Activated CD4-positive, alpha-beta T cell treated with anti-CD3 and anti-CD28 coated beads, Interleukin-2, amount 10 ng/mL, durations not matched to agents 7 days and 5 days (primary cell): Measurements from ENCODE around the gene DOK4. TPM values are rescaled to one million over a fixed set of nuclear protein-coding genes. Genes with fewer than 3 reads are reported as not detected.
A peak's percentile ranks its signal among the peaks of the same experiment; 100 is the strongest.

ENCODE experiments used
- CTCF ChIA-PET: fragments of 350-600 bp; sonication (Branson Sonifier 250); formaldehyde crosslinking; loops from one replicate; lab custom pipeline; 2021; ENCODE audit warnings: antibody characterized with exemption; lab: Charles Lee
- POLR2A ChIA-PET: fragments of 350-600 bp; sonication (Branson Sonifier 250); formaldehyde crosslinking; loops from one replicate; lab custom pipeline; 2021; ENCODE audit warnings: antibody characterized with exemption; lab: Charles Lee
- DNase-seq: peaks from one replicate; pipeline ENCODE4 v3.0.0-alpha.2; 2020
- H3K27ac Mint-ChIP-seq: one replicate; pipeline ENCODE4 v1.8.0; 2021; ENCODE audit warnings: mild to moderate bottlenecking, moderate library complexity, mixed read lengths
- H3K27me3 Mint-ChIP-seq: one replicate; pipeline ENCODE4 v1.8.0; 2021; ENCODE audit warnings: mixed read lengths
- H3K36me3 Mint-ChIP-seq: one replicate; pipeline ENCODE4 v1.8.0; 2021; ENCODE audit warnings: low read depth, mixed read lengths
- H3K4me1 Mint-ChIP-seq: one replicate; pipeline ENCODE4 v1.8.0; 2021; ENCODE audit warnings: mixed read lengths
- H3K4me3 Mint-ChIP-seq: one replicate; pipeline ENCODE4 v1.8.0; 2021; ENCODE audit warnings: mild to moderate bottlenecking, moderate library complexity, mixed read lengths
- H3K9me3 Mint-ChIP-seq: one replicate; pipeline ENCODE4 v1.8.0; 2021; ENCODE audit warnings: mixed read lengths
- total RNA-seq, 2 experiments: library from RNA; stranded (reverse); gene quantifications; one replicate each; pipeline ENCODE4 v1.2.3, GENCODE V29; 2021

Gene DOK4
- total RNA-seq, 2 experiments from 2014 or later: 2.3 to 2.7 TPM

DNA sequence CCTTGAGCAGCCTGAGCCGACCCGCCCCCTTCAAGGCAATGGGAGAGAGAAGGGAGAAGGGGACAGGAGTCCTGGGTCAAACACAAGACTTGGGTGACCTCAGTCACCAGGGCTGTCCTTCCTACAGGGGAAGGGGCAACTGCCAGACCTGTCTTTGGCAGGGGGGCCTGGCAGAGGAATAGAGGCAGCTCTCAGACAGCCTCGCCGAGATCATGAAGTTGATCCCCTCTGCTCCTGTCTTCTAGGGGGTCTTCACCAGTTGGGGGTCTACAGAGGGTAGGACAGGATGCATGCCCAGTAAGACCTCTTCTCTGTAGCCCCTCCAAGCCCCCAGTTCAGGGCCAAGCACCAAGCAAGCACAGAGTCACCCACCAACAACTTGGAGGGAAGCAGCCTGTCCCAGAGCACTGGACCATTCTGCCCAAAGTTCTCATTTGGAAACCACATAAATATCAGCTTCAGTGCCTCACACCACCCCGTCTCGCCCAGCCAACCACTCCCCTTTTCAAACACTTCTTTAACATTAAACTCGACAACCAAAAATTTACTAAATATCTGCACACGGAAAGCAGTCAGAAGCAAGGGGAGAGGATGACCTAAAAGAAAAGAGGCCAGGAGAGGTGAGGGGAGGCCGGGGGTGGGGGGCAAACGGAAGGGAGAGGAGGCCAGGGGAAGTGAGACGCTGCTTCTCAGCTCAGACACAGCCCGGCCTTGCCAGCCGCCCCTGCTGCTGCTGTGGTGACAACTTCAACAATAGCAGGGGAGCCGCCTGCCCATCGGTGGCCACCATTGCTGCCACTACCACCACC, 7.7 kb downstream of the DOK4 start:
- no peak overlapping the region for H3K27ac Mint-ChIP-seq
- ChIA-PET CTCF (interaction anchor here (1.0 to 3.2 kb wide), 5 partner anchors 8 to 41 kb away, joined by 3 to 9 read pairs (median 5); partner anchors contain the start of genes DOK4 and POLR2C), POLR2A (no interaction called here)

DNA sequence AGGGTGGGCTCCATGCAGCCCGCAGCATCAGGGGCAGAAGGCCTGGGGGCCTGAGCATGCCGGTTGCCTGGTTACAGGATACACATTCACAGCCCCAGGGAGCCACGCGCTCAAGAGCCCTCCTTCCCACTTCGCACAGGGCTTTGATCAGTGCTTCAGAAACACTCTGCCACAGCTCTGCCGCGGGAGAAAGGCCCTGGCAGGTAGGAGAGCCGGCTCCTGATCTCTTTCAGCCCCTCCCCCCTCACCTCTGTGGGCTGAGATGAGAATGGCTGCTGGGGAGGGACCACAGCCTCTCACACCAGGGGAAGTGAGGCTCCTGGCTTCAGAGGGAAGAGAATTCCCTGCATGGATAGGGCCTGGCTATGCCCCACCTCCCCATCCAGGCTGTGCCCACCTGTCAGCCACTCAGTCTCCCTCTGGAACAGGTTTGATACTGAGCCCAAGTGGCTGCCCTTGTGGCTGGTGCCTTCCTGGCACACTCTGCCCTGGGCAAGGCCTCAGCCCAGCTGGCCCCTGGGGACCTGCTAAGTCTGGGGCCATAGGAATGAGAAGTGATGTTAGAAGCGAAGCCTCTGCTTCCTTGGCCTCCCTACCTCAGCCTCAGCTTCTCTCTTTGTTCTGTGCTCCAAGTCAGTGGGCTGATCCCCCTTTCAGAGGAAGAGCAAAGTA, 8.6 kb downstream of the DOK4 start:
- ChIA-PET POLR2A (no interaction called here), CTCF (interaction anchor here (1.2 to 3.2 kb wide), 3 partner anchors 9 to 43 kb away, joined by 4 to 9 read pairs (median 4); partner anchors contain the start of genes DOK4 and POLR2C)
- H3K9me3 Mint-ChIP-seq: no peaks in the 10 kb centered on the region
- H3K27me3 Mint-ChIP-seq: no peaks in the 10 kb centered on the region
- H3K27ac Mint-ChIP-seq: no peak overlapping the region
- no peak for DNase-seq
- H3K36me3 Mint-ChIP-seq: no peaks in the 10 kb centered on the region
- H3K4me1 Mint-ChIP-seq: peaks cover 18% of the 10 kb centered on the region
- no peak overlapping the region for H3K4me3 Mint-ChIP-seq

More for the DNA sequence above, 7.7 kb downstream of the DOK4 start:
- no peaks in the 10 kb centered on the region for H3K36me3 Mint-ChIP-seq
- H3K27me3 Mint-ChIP-seq: no peaks in the 10 kb centered on the region
- peaks cover 18% of the 10 kb centered on the region for H3K4me1 Mint-ChIP-seq
- H3K4me3 Mint-ChIP-seq: no peak overlapping the region
- no peak for DNase-seq
- H3K9me3 Mint-ChIP-seq: no peaks in the 10 kb centered on the region

GRCh38 chr16:57476546-57477410, 9.5 kb downstream of the DOK4 start:
- DNase-seq: no peak
- peaks cover 24% of the 10 kb centered on the region for H3K4me1 Mint-ChIP-seq
- no peaks in the 10 kb centered on the region for H3K9me3 Mint-ChIP-seq
- no peak overlapping the region for H3K4me3 Mint-ChIP-seq
- H3K27me3 Mint-ChIP-seq: no peaks in the 10 kb centered on the region
- H3K27ac Mint-ChIP-seq: peak overlapping the region; percentile 73
- POLR2A ChIA-PET: no interaction called here
- CTCF ChIA-PET: interaction anchor here (1.2 to 3.2 kb wide), 4 partner anchors 9 to 43 kb away, joined by 4 to 9 read pairs (median 6); partner anchors contain the start of genes DOK4 and POLR2C
- H3K36me3 Mint-ChIP-seq: peaks cover 4% of the 10 kb centered on the region

DNA sequence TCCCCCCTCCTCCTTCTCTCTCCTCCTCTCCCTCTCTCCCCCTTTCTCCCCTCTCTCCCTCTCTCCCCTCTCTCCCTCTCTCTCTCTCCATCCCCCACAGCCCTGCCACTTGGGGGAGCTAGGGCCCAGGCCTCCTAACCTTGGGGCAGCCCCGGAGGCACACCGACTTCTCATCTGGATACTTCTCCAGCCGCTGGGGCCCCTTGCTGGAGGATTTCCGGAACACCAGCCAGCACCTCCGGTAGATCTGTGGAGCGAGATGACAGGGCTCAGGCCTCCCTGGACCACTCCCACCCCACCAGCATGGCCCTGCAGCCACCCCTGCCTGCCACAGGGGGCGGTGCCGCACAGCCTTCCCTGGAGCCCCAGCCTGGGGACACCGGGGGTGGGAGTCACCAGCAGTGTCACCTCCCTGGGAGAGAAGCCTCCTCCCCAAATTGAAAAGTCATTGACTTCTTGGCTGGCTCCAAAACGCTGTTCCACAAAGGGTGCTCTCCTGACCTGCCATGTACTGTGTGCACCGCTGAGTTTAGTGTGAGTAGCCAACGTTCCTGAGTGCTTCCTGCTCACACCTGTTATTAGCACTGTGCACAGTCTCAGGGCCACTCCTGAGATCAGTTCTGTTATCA, 10.5 kb downstream of the DOK4 start:
- Mint-ChIP-seq H3K27me3 (no peaks in the 10 kb centered on the region), H3K4me1 (peaks cover 24% of the 10 kb centered on the region), H3K36me3 (peaks cover 10% of the 10 kb centered on the region), H3K4me3 (no peak overlapping the region), H3K27ac (peak overlapping the region; percentile 20), H3K9me3 (no peaks in the 10 kb centered on the region)
- ChIA-PET CTCF (interaction anchor here (0.6 to 2.1 kb wide), 8 partner anchors 10 to 59 kb away, joined by 3 to 20 read pairs (median 4); partner anchors contain the start of genes DOK4 and POLR2C), POLR2A (no interaction called here)
- DNase-seq: peak; percentile 85

DNA sequence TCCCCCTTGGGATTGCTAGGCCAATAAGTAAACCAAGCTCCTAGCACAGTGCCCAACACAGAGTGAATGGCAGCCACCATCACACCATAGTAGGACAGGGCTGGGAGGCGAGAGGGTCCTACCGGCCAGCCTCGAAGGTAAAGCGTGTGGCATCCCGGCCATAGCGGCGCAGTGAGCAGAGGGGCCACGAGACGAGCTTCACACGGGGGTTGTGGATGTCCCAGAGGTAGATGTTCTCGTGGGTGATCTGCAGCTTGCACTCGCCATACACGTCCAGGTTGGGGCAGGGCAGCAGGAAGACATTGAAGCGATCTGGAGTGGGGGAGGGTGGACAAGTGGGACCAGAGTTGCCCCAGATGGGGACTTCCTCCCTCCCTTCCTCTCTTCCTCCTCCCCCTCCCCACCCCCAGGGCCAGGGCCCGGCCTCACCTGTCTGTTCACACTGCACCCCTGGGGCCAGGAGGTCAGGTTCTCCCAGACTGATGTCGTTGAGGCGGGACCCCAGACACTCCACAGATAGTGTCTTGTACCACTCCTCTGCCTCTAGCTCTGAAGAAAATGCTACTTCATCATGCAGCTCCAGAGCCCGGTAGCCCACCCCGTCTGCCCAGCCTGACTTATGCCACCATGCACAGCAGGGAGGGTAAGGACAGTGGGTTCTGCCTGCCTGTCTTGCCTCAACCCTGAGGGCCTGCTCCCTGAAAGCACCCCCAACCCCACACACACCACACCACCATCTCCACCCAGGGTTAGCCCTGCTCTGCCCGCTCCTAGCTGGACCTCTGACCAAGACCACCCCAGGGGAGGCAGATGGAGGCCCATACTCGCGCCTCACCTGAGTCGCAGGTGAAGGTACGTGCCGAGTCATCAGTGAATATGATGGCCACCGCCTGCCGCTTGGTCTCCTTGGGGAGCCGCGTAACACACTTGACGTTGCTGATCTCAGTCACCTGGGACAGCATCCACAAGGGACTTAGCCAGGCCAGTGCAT, 11.3 kb downstream of the DOK4 start:
- DNase-seq: no peak
- ChIA-PET CTCF (interaction anchor here (0.6 to 2.1 kb wide), 6 partner anchors 11 to 58 kb away, joined by 3 to 20 read pairs (median 4); partner anchors contain the start of genes DOK4 and POLR2C), POLR2A (no interaction called here)
- H3K4me1 Mint-ChIP-seq: peaks cover 24% of the 10 kb centered on the region
- H3K9me3 Mint-ChIP-seq: no peaks in the 10 kb centered on the region
- H3K27me3 Mint-ChIP-seq: no peaks in the 10 kb centered on the region
- peaks cover 16% of the 10 kb centered on the region for H3K36me3 Mint-ChIP-seq
- H3K27ac Mint-ChIP-seq: peak overlapping the region; percentile 13
- no peak overlapping the region for H3K4me3 Mint-ChIP-seq

DNA sequence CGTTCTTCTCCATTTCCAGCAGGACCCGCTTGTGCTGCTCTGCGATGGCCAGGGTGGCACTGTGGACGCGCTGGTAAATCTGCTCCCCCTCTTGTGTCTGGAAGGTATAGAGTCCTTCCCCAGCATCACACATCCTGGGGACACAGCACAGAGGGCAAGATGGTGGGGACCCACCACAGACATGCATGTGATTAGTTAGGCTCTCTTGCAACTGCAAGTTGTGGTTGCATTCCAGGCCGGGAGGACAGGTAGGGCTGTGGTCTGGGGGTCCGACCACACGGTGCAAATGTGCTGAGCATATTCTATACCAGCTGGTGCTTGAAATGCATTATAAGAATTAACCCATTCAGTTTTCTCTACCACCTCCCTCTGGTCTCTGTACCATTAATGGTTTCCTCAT, 12.4 kb downstream of the DOK4 start:
- Mint-ChIP-seq H3K9me3 (no peaks in the 10 kb centered on the region), H3K4me3 (no peak overlapping the region), H3K36me3 (peaks cover 21% of the 10 kb centered on the region), H3K4me1 (peaks cover 24% of the 10 kb centered on the region), H3K27me3 (no peaks in the 10 kb centered on the region), H3K27ac (peak overlapping the region; percentile 38)
- CTCF ChIA-PET: interaction anchor here (1.9 kb wide), 1 partner anchor 12 kb away, joined by 20 read pairs; the partner anchor contains the start of gene POLR2C
- DNase-seq: no peak
- POLR2A ChIA-PET: no interaction called here

DNA sequence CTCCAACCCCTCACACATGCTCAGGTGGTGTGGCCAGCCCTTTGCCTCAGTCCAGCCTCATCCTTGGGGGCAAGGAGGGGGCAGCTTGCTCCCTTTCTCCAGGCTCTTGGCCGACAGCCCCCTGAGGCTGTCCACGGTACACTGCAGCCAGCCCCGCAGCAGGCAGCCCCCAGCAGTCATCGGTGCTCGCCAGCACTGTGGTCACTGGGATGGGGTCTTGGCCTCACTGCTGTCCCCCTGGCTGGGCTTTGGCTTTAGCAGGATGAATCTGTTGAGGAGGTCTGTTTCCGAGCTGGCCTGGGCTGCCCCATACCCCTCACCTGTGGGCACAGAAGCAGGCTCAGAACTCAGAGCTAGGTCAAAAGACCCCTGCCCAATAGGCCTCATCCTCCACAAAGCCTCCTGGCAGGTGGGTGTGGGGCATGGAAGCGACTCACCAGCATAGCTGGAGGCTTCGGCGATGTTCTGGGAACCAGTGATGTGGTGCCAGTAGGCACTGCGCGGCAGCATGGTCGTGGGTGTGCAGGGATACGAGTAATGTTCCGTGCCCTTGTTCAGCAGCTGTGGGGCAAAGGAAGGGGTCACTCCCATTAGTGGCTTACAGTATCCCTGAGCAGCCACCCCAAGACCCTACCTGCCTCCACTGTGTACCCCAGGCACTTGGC, 13.0 kb downstream of the DOK4 start:
- POLR2A ChIA-PET: no interaction called here
- CTCF ChIA-PET: interaction anchor here (1.3 kb wide), 1 partner anchor 8 kb away, joined by 3 read pairs; no protein-coding TSS in a partner anchor
- Mint-ChIP-seq H3K27ac (no peak overlapping the region), H3K9me3 (no peaks in the 10 kb centered on the region), H3K27me3 (no peaks in the 10 kb centered on the region), H3K36me3 (peaks cover 27% of the 10 kb centered on the region), H3K4me1 (peaks cover 24% of the 10 kb centered on the region), H3K4me3 (no peak overlapping the region)
- no peak for DNase-seq

GRCh38 chr16:57472665-57473060, 13.6 kb downstream of the DOK4 start:
- CTCF ChIA-PET: interaction anchor here (1.3 kb wide), 1 partner anchor 9 kb away, joined by 3 read pairs; no protein-coding TSS in a partner anchor
- POLR2A ChIA-PET: no interaction called here
- H3K27ac Mint-ChIP-seq: no peak overlapping the region

GRCh38 chr16:57471852-57472664, 14.2 kb downstream of the DOK4 start:
- ChIA-PET POLR2A (no interaction called here), CTCF (interaction anchor here (1.3 to 1.6 kb wide), 2 partner anchors 9 to 25 kb away, joined by 3 to 5 read pairs; partner anchors contain the start of genes CIAPIN1 and COQ9)
- no peak overlapping the region for H3K27ac Mint-ChIP-seq
- no peaks in the 10 kb centered on the region for H3K9me3 Mint-ChIP-seq
- H3K36me3 Mint-ChIP-seq: peaks cover 31% of the 10 kb centered on the region
- no peak for DNase-seq
- H3K4me1 Mint-ChIP-seq: peaks cover 24% of the 10 kb centered on the region
- no peak overlapping the region for H3K4me3 Mint-ChIP-seq
- no peaks in the 10 kb centered on the region for H3K27me3 Mint-ChIP-seq

More at GRCh38 chr16:57472665-57473060, 13.6 kb downstream of the DOK4 start:
- H3K36me3 Mint-ChIP-seq: peaks cover 30% of the 10 kb centered on the region
- DNase-seq: no peak
- peaks cover 24% of the 10 kb centered on the region for H3K4me1 Mint-ChIP-seq
- no peaks in the 10 kb centered on the region for H3K9me3 Mint-ChIP-seq
- H3K4me3 Mint-ChIP-seq: no peak overlapping the region
- H3K27me3 Mint-ChIP-seq: no peaks in the 10 kb centered on the region

DNA sequence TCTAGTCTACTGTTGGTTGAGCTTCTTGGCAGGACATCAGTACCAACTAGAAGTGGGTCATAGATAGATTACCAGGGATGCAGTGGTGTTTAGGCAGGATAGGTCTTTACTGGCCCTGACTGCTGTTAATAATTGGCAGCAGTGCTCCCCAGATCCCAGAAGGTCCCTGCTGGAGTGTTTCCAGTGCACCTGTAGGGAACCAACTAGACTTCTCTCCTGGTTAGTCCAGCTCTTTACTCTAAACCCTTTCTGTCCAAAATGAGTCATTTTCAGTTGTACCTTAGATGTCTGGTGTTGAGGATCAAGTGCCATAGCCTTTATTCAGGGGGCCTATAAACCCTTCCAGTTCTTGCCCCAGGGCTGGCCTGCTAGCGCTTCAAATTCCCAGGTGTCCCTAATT, 15.1 kb downstream of the DOK4 start:
- POLR2A ChIA-PET: interaction anchor here (0.5 kb wide), 1 partner anchor 26 kb away, joined by 3 read pairs; no protein-coding TSS in a partner anchor
- DNase-seq: no peak
- H3K4me3 Mint-ChIP-seq: no peak overlapping the region
- no peaks in the 10 kb centered on the region for H3K27me3 Mint-ChIP-seq
- CTCF ChIA-PET: interaction anchor here (0.7 to 1.6 kb wide), 3 partner anchors 10 to 24 kb away, joined by 3 to 5 read pairs (median 4); partner anchors contain the start of genes CIAPIN1 and COQ9
- peaks cover 31% of the 10 kb centered on the region for H3K36me3 Mint-ChIP-seq
- H3K4me1 Mint-ChIP-seq: peaks cover 20% of the 10 kb centered on the region
- H3K9me3 Mint-ChIP-seq: no peaks in the 10 kb centered on the region
- no peak overlapping the region for H3K27ac Mint-ChIP-seq
